HG03575 (cell line): ENCODE results near the gene PDZD2.

ENCODE experiments used
- ATAC-seq: cut with Tn5 transposase; IDR thresholded peaks from one replicate; pipeline ENCODE4 v1.9.1; 2021; ENCODE audit not compliant: unreplicated experiment, insufficient number of reproducible peaks, low FRiP score; ENCODE audit errors: extremely low read depth

PDZD2 gene

DNA sequence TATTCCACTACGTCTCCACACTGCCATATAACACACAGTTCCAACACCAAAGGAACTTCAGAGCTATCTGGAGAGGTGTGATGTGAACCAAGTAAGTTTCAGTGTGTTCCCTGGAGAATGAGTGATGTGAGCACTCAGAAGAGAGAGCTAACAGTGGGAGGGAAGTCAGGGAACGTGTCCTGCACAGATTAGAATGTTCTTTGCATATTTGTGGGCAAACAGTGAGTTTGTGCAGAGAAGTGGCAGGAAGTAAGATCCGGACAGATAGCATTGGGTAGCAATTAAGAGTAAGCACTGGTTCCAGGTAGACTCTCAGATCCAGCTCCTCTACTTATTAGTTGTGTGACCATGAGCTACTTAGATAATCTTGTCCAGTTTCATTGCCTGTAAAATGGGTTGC is 206.4 kb downstream of the PDZD2 start:
- no peak for ATAC-seq

DNA sequence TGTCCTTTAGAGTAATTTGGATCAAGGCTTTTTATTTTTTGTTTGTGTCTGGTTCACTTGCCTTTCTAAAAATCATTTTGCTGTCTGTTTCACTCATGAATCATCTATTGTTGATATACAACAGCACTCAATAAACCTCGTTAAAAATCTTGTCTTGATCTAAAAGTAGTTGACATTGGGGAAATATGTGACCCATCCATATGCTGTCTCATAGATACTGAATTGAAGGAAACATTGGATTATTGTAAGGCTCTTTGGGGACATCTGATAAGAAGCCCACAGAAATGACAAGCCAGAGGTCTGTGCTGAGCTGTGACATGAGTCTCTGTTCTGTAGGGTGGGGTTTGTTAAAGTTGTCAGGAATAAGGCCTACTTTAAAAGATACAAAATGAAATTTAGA is 208.0 kb downstream of the PDZD2 start:
- ATAC-seq = no peak

DNA sequence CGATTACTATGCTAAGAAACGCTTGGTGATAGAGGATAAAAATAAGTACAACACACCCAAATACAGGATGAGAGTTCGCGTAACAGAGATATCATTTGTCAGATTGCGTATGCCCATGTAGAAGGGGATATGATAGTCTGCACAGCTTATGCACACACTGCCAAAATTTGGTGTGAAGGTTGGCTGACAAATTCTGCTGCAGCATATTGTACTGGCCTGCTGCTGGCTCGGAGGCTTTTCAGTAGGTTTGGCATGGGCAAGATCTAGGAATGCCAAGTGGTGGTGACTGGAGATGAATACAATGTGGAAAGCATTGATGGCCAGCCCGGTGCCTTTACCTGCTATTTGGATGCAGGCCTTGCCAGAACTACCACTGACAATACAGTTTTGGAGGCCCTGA is 208.4 kb downstream of the PDZD2 start:
- no peak for ATAC-seq

DNA sequence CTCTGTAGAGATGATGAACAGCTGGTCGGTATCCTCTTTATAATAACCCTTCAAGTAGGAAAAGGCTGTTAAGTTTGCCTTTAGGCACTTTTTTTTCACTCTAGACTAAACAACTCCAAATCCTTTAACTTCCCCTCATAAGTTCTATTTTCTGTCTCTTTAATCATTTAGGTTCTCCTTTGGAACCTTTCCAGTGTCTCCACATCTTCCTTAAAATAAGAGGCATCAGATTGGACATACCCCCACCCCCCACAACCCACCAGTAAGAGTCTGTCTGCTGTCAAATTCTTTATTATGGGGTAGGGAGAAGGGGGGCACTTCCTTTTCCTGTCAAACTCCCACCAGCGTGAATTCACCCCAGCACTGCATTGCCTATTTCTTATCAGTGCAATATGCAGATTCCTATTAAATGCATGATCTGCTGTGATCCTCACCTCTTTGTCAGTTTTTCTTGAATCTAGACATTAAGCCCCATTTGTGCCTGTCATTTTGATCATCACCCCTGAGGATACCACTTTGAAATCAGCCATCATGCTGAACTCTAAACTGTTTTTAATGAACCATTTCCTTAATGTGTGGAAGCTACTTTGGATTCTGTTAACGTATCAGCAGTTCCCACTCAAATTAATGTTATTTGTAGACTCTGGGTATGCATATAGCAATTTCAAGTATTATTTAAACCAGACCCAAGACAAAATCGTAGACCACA is 212.2 kb downstream of the PDZD2 start:
- no peak for ATAC-seq

DNA sequence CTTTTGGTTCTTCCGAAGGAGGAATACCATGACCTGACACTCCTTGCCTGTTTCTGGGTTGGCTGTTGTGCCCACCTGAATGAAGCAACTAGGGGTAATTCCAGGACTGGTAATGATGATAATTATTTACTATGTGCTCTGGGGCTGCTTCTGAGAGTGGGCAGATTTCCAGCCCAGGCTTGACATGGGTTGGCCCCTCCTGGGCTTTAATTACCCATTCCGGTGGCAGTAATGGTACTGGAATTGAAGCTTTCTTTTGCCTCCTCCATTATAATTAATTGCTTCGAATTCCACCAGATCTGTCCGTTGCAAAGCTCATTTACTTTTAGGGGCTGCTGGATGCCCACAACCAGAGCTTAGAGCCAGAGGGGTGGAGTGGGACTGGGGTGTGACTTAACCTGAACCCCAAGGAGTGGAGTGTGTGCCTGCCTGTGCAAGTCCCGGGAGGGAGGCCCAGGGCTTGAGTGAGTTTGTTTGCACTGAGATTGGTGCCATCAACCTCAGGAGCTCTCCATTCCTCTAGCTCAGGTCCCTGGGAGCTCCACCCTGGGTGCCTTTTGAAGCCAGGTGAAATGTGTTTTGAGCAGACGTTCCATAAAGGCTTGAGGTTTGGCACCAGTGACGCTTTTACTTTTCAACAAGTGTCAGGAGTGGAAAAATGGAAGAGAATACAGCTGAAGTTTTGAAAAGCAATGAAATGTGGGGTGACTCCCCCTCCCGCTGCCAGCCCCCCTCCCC is 214.6 kb downstream of the PDZD2 start:
- ATAC-seq = no peak

DNA sequence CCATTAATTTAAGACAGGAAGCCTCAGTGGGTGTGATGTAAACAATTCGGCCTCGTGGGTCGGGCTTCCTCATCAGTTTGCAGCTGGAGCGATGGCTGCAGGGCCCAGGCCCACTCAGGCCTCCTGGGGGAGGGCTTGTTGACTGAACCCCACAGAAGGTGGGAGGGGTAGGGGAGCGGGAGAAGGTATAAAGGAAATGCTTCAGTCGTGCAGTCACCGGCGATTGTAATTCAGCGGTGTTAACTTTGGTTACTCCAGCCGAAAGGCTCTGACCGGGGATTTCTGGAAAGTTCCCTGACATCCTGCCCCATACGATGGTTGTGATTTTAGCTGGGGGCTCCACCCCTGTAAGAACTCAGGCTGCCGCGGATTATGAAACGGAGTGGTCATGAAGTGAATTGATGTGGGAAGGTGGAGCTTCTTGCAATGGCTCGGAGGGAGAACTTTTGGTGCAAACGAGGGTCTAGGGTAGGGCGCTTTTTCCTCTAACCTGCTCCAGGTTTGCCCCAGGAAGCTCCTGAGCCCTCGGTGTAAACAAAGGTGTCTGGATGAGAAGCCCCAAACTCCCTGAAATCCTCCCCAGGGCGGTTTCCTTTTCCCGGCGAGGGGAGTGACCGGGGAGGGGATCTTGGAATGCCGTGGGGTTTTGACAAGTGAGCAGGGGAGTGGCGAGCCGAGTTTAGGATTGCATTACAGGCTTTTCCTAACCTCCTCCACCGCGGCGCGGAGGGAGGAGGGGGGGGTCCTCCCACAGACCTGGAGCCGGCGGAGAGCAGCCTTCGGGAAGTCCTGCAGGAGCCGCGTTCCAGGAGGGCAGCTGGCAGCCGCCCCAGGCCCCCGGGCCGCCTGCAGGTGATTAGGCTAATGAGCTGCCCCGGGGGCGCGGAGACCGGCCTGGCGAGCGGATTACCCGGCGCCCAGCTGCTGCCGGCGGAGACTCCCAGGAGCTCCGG is 215.5 kb downstream of the PDZD2 start:
- ATAC-seq = no peak

DNA sequence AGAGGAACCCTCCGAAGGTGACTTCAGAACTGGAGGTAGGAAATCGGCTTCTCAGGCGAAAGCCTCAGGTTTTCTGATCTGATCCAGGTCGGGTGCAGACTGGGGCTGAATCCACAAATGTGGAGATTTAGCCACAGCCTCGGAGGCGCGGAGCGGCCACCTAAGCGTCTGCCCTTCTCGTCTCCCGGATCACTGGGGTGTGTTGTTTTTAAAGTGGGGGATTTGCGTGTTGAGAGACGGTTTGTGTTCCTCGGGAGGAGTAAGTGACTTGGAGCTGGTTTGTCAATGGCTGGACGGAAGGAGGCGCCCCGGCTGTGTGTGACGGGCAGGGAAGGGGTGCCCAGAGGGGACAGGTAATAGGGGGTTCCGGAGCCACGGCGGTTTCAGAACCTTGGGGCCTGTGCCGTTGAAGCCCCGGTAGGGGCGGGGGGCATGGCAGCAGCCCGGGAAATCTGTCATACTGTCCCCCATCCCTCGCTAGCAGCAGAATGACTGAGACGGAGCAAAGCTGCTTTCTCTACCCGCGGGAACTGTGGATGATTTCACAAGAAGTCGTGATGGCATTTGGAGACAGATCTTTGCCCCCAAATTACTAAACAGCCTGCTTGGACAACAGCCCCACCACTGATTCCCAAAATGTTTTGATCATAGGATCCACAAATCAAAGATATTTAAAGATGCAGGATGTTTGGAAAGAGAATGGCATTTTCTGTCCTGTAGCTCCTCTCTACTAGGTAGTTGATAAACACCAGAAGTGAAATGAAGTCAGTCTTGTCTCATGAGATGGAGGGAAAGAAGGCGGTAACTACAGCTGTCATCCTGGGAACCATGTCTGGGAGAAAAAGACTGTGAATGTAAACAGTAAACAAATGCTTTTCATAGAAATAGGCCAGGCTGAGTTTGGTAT is 216.5 kb downstream of the PDZD2 start:
- no peak for ATAC-seq

DNA sequence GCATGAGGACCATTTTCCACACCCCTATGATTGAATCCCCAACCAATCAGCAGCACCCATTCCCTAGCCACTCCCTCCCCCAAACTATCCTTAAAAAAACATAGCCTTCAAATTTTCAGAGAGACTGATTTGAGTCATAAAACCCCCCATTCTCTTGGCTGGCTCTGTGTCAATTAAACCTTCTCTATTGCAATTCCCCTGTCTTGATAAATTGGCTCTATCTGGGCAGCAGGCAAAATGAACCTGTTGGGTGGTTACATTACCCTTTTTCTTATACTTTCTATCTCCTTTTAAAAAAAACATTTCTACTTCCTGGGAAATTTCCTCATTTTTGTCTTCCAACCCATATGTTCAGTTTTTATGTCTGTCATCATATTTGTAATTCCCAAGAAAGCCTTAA is 220.2 kb downstream of the PDZD2 start:
- ATAC-seq = no peak

DNA sequence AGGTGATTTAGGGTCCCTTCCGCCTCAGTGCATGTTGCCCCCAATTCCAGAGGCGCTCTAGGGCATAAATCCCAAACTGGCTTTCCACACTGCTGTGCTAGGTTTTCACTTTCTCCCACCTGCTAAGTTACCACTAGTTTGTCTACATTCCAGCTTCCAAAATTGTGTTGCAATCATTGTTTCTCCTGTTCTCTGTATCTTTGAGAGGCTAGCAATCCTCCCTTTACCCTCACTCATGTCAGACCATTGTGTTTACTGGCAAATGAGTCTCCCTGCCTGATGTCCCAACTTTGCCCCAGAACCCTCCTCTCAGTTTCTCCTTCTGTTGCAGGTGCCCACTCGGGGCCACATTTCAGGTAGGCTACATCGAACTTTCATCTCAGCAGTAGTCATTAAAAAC is 221.3 kb downstream of the PDZD2 start:
- no peak for ATAC-seq

DNA sequence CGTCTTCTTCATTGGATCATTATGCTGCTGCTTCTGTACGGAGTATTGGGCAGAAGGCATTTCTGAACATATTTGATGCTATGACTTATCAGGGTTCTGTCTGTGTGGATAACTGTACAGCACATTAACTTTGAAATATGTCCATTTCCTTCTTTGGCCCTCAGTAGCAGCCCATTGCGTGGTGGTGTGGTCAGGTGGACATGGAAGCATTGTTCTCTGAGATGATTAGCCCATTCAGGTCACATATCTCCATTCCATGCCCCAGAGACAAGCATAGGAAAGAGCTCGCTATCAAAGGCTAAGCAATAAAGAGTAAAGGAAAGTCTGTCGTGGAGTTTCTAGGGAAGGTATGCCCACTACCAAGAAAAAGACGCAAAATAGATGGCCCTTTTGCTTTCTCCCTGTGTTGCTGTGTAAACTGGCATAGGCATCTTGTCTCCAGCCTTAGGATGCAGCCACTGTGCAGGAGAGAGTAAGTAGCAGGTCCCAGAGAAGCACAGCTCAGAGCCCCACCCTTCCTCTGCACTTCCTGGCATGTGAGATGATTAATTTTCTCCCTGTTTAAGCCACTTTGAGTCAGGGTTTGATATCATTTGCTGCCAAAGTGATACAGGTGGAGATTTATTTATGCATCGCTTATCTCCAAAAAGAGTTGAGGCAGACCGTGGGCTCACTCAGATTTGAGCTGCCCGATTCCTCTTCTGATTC is 221.9 kb downstream of the PDZD2 start:
- ATAC-seq = no peak

DNA sequence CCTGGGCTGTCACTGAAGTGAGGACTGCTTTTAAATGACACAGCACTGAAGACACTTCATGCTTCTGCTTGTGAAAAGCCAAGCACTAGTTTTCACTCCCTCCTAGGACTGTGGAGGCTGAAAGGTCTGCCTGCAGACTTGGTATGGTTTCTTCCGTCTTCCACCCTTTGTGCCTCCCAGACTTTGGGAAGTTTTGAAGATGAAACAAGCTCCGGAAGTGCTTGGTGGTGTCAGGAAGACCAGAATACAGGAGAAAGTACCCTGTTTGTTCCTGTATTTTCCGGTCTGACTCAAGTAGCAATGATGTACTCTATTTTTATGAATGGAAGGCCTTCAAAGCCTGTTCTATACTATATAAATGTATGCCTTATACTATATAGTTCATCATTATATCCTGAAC is 222.7 kb downstream of the PDZD2 start:
- no peak for ATAC-seq

DNA sequence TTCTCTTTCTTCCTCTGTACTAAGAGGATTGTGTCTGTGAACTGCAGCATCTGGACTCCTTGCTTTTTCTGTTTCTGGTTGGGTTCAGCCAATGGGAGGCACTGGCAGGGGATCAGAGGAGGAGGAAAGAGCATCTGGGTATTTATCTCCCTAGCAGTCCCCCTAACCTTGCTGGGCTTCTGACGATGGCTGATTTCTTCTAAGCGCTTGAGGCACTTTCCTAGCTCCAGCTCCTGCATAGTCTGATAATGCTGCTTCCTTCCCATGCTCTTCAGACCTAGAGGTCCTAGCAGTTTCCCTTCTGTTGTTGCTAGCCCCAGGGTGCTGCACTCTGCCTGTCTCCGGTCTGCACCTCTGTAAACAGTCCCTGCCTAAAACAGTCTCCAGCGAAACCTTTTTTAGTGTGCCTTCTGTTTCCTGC is 225.1 kb downstream of the PDZD2 start:
- no peak for ATAC-seq

DNA sequence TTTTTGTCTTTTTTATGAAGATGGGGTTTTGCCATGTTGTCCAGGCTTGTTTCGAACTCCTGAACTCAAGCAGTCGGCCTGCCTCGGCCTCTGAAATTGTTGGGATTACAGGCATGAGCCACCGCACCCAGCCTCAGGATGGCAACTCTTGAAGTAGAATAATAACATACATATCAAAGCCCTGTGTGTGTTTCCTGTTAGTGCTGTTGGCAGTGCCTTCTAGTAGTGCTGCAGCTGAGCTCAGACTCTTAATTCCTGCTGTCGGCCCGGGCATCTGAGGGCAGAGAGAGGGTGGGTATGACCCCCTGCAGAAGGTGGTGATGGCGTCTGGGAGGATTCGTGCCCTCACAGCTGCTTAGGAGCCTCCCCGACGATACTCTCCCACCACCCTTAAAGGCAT is 227.2 kb downstream of the PDZD2 start:
- ATAC-seq = no peak

DNA sequence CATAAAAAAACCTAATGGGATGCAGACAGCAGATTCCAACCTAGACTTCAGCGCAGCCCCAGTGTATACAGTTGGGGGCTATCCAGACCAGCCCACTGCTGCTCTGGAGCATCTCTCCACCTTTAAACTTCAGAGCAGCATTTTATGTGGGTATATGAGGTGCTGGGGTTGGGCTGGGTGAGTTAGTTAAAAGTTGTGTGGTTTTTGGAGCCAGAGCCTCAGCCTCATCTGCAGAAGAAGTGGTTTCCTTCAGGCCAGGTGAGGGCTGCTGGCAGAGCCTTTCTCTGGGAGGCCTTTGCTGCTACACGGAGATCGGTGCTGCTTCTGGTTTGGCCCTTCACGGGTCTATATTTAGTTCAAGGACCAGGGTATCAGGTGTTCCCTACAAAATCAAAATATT is 228.3 kb downstream of the PDZD2 start:
- no peak for ATAC-seq

DNA sequence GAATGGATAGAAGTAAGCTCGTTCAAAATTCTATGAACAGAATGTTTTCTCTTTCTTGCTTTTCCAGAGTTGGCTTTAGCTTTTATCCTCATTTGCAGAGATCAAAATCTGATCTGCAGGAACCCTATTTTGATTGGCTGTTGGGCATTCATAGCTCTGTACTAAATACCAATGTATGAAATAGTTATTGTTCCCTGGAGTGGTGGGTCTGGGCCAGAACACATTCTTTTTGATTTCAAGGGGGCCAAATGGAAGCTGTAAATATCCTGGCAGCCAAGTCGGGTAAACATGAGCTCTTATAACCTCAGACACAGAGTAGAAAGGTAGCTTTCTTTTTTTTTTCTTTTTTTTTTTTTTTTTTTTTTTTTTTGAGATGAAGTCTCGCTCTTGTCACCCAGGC is 241.5 kb downstream of the PDZD2 start:
- ATAC-seq = no peak

DNA sequence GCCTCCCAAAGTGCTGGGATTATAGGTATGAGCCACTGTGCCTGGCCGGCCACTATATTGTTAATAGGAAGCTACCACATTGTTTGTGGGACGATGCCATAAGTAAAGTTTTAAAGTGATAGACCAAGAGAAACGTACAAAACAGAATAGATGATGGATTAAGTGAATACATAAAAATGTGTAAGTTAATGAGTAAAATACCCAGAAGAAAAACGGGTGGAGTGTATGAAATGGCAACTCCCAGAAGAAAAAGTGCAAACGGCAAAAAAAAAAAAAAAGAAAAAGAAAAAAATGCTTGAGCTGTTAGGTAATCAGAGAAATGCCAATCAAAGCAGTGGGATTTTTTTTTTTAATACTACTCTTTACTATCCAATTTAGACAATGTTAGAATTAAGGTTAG is 246.0 kb downstream of the PDZD2 start:
- ATAC-seq = no peak

DNA sequence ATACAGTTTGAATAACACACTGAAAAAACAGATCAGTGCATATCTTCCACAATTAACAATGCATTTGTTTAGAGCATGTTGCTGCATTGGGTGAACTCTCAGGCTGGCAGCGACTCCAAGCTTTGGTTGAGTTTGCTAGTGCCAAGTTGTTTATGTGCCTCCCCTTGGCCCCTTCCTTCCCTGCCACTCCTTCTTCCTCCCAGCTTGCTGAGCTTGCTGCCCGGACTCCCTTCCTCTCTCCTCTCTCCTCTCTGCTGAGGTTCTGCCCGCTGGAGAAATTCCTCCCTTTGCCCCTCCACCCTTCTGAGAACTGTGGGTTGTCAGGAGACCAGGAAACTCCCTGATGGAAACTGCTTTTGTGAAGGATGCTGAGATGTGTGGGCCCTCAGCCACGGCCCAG is 247.3 kb downstream of the PDZD2 start:
- ATAC-seq = no peak

DNA sequence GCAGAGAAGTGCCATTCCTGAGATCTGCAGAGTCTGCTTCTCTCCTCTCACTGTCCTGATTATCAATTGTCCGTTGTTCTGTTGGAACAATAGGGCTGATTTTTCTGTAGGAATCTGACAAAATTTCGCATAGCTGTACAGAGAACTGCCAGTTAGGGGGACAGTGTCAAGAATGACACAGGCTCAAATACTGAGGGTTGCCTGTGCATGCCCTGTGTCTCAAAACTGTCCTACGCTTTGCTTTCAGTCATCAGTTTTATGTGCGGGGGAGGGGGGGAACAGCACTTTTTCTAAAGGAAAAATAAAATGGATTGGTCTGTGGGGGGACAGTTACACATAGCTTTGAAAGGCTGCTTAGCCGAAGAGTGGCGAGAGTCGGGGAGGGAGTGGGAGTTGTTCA is 248.6 kb downstream of the PDZD2 start:
- no peak for ATAC-seq
